Loucy (cell line): Measurements from ENCODE around the gene GDF7.
"Not testable (repeated sequence)": the region's sequence is repeated elsewhere in the genome, so short reads cannot be mapped to it uniquely, and the experiment has no call there.

Experiments used
- H2AFZ ChIP-seq: fragments of 200-600 bp; sonication (generic); 2 replicates; pipeline ENCODE4 v1.6.0; 2016; ENCODE audit warnings: antibody characterized with exemption, mild to moderate bottlenecking, low read length, moderate library complexity
- H3F3A ChIP-seq: fragments of 200-600 bp; 2 replicates; pipeline ENCODE4 v1.6.0; 2016; ENCODE audit warnings: antibody characterized with exemption, low read depth, mild to moderate bottlenecking
- H3K27me3 ChIP-seq: fragments of 200-600 bp; sonication (generic); 2 replicates; pipeline ENCODE4 v1.6.1; 2014; ENCODE audit warnings: low read length, mild to moderate bottlenecking; ENCODE audit not compliant: insufficient read depth, poor library complexity, severe bottlenecking
- H3K36me3 ChIP-seq: fragments of 200-600 bp; sonication (generic); 2 replicates; pipeline ENCODE4 v1.6.1; 2016; ENCODE audit warnings: low read length; ENCODE audit not compliant: insufficient read depth
- H3K4me1 ChIP-seq: fragments of 200-600 bp; sonication (generic); 2 replicates; pipeline ENCODE4 v1.5.1; 2014; ENCODE audit warnings: low read length, mild to moderate bottlenecking; ENCODE audit not compliant: insufficient read depth, poor library complexity, severe bottlenecking
- H3K4me2 ChIP-seq: fragments of 200-600 bp; sonication (generic); 2 replicates; pipeline ENCODE4 v1.6.0; 2014; ENCODE audit warnings: antibody characterized with exemption, low read length, low read depth, mild to moderate bottlenecking; ENCODE audit not compliant: poor library complexity, severe bottlenecking
- H3K4me3 ChIP-seq: fragments of 200-600 bp; sonication (generic); 2 replicates; pipeline ENCODE4 v1.5.1; 2014; ENCODE audit warnings: low read length, mild to moderate bottlenecking, mixed read lengths; ENCODE audit not compliant: poor library complexity, severe bottlenecking
- H3K79me2 ChIP-seq: fragments of 200-600 bp; sonication (generic); 2 replicates; pipeline ENCODE4 v1.6.1; 2014; ENCODE audit warnings: low read length; ENCODE audit not compliant: insufficient read depth
- H3K9ac ChIP-seq: fragments of 200-600 bp; sonication (generic); 2 replicates; pipeline ENCODE4 v1.6.0; 2014; ENCODE audit warnings: mild to moderate bottlenecking, low read depth, low read length, moderate library complexity; ENCODE audit not compliant: poor library complexity, severe bottlenecking
- H3K9me2 ChIP-seq: fragments of 200-600 bp; sonication (generic); replicated peaks from 2 replicates; pipeline ENCODE4 v1.6.1; 2016; ENCODE audit warnings: low read depth, low read length, mixed read lengths
- H3K9me3 ChIP-seq: fragments of 200-600 bp; sonication (generic); 2 replicates; pipeline ENCODE4 v1.6.1; 2014; ENCODE audit warnings: mild to moderate bottlenecking, antibody characterized with exemption, low read length, low read depth; ENCODE audit not compliant: insufficient read depth
- H4K20me1 ChIP-seq: fragments of 200-600 bp; sonication (generic); 2 replicates; pipeline ENCODE4 v1.6.0; 2014; ENCODE audit warnings: antibody characterized with exemption, low read length, mild to moderate bottlenecking; ENCODE audit not compliant: insufficient read depth, poor library complexity, severe bottlenecking
- CTCF ChIP-seq: fragments of 200-600 bp; sonication (generic); conservative IDR thresholded peaks from 2 replicates; pipeline ENCODE4 v1.5.1; 2014; ENCODE audit warnings: mild to moderate bottlenecking, antibody characterized with exemption, low read length
- EZH2phosphoT487 ChIP-seq: fragments of 200-600 bp; IDR thresholded peaks from 2 replicates; pipeline ENCODE4 v1.6.1; 2018; ENCODE audit warnings: antibody characterized with exemption, mild to moderate bottlenecking, moderate library complexity, borderline replicate concordance

GDF7 gene

GRCh38 chr2:20707601-20708000 is 40.7 kb downstream of the GDF7 start:
- Histone ChIP-seq H4K20me1 (no peaks in the 10 kb centered on the region), H3K9ac (no peak overlapping the region), H3K4me1 (no peaks in the 10 kb centered on the region), H3F3A (no peaks in the 10 kb centered on the region), H3K79me2 (no peaks in the 10 kb centered on the region), H3K4me3 (no peak overlapping the region), H3K27me3 (no peaks in the 10 kb centered on the region), H3K9me2 (no peaks in the 10 kb centered on the region), H3K36me3 (no peaks in the 10 kb centered on the region), H3K9me3 (no peaks in the 10 kb centered on the region), H3K4me2 (no peak overlapping the region), H2AFZ (no peak overlapping the region)
- no peak for TF ChIP-seq CTCF
- no peak for TF ChIP-seq EZH2phosphoT487

- not testable (repeated sequence) for H3K4me2 ChIP-seq, H3K9ac ChIP-seq, H2AFZ ChIP-seq, H3K9me2 ChIP-seq, H3F3A ChIP-seq, H3K9me3 ChIP-seq, H4K20me1 ChIP-seq, H3K4me1 ChIP-seq, H3K36me3 ChIP-seq, H3K27me3 ChIP-seq, H3K79me2 ChIP-seq, H3K4me3 ChIP-seq
Measured at GRCh38 chr2:20711641-20712040, 44.7 kb downstream of the GDF7 start.

GRCh38 chr2:20713585-20713984 is 46.6 kb downstream of the GDF7 start:
- H3K9me2 ChIP-seq, H3K9ac ChIP-seq, H3K4me3 ChIP-seq, H3K9me3 ChIP-seq, H4K20me1 ChIP-seq, H3K36me3 ChIP-seq, H3K4me1 ChIP-seq, H3F3A ChIP-seq, H3K27me3 ChIP-seq, H3K4me2 ChIP-seq, H3K79me2 ChIP-seq, H2AFZ ChIP-seq: not testable (repeated sequence)

- not testable (repeated sequence) for H3K79me2 ChIP-seq, H3K9me2 ChIP-seq, H3F3A ChIP-seq, H4K20me1 ChIP-seq, H3K4me3 ChIP-seq, H3K27me3 ChIP-seq, H3K36me3 ChIP-seq, H3K4me1 ChIP-seq, H3K9ac ChIP-seq, H3K9me3 ChIP-seq, H3K4me2 ChIP-seq, H2AFZ ChIP-seq
Measured at GRCh38 chr2:20714412-20714811, 47.5 kb downstream of the GDF7 start.

GRCh38 chr2:20716164-20716563 is 49.2 kb downstream of the GDF7 start:
- not testable (repeated sequence) for H3K9ac ChIP-seq, H3K4me2 ChIP-seq, H3K4me1 ChIP-seq, H3K4me3 ChIP-seq, H4K20me1 ChIP-seq, H3K9me3 ChIP-seq, H3K36me3 ChIP-seq, H3F3A ChIP-seq, H3K27me3 ChIP-seq, H2AFZ ChIP-seq, H3K79me2 ChIP-seq, H3K9me2 ChIP-seq
